A549 (cell line): Measurements from ENCODE around the gene EBLN2. TPM values are rescaled to one million over a fixed set of nuclear protein-coding genes. Genes with fewer than 3 reads are reported as not detected.
"Not testable (repeated sequence)": the region's sequence is repeated elsewhere in the genome, so short reads cannot be mapped to it uniquely, and the experiment has no call there.

Experiments
- ATAC-seq, 2 experiments: fragments of 200-7000 bp in 1 of 2; fragments of >200 bp in 1 of 2; cut with Nextera tagmentation in 1 of 2; cut with Tn5 transposase in 1 of 2; 3 replicates each; pipeline versions ENCODE4 v1.8.0 to v1.9.1; 2018 to 2020; ENCODE audit warnings: mild to moderate bottlenecking in 1 of 2, moderate library complexity in 1 of 2
- CTCF ChIA-PET: fragments of 300-600 bp; sonication (Branson Sonifier 250); formaldehyde crosslinking; extraction: SDS; loops from one replicate; lab custom pipeline; 2021; ENCODE audit warnings: antibody characterized with exemption, inconsistent platforms; lab: Yijun Ruan, JAX
- POLR2A ChIA-PET: fragments of 350-600 bp; formaldehyde crosslinking; extraction: SDS; loops from one replicate; lab custom pipeline; 2021; ENCODE audit warnings: antibody characterized with exemption, inconsistent platforms; lab: Yijun Ruan, JAX
- DNase-seq, 2 experiments: peaks; one replicate each; pipeline versions ENCODE4 v3.0.0 to v3.0.0-alpha.2; 2011 to 2016; ENCODE audit warnings: low read depth in 1 of 2, low spot score in 1 of 2
- FAIRE-seq: peaks from 2 replicates; lab custom pipeline; 2011; peaks lifted over from hg19 to GRCh38; lab: Jason Lieb, UNC
- H3K27ac ChIP-seq, 2 experiments: fragments of >200 bp; sonication (Bioruptor Twin); formaldehyde crosslinking; 3 replicates each; pipeline ENCODE4 v1.5.1; 2016 to 2017
- H3K4me1 ChIP-seq: fragments of >200 bp; sonication (Bioruptor Twin); formaldehyde crosslinking; 3 replicates; pipeline ENCODE4 v1.6.1; 2016
- H3K4me2 ChIP-seq: fragments of >200 bp; sonication (Bioruptor Twin); formaldehyde crosslinking; 3 replicates; pipeline ENCODE4 v1.6.1; 2016
- H3K4me3 ChIP-seq: fragments of >200 bp; sonication (Bioruptor Twin); formaldehyde crosslinking; 3 replicates; pipeline ENCODE4 v1.5.1; 2016
- H3K9me3 ChIP-seq: fragments of >200 bp; sonication (Bioruptor Twin); formaldehyde crosslinking; 3 replicates; pipeline ENCODE4 v1.6.1; 2016
- ATOH8 ChIP-seq: fragments of 250-450 bp; sonication (Bioruptor Pico); IDR thresholded peaks from 2 replicates; pipeline ENCODE4 v1.5.0; 2020; ENCODE audit warnings: low read depth, mild to moderate bottlenecking, moderate library complexity
- BHLHE40 ChIP-seq: IDR thresholded peaks from 2 replicates; pipeline ENCODE4 v1.6.1; 2012; ENCODE audit warnings: low read depth, low read length, inconsistent platforms
- CBX2 ChIP-seq: fragments of 200-600 bp; sonication (generic); IDR thresholded peaks from 2 replicates; pipeline ENCODE4 v1.6.1; 2016; ENCODE audit warnings: low read depth, mild to moderate bottlenecking, borderline replicate concordance
- CEBPB ChIP-seq, 2 experiments: fragments of >200 bp in 1 of 2; sonication (Bioruptor Twin) in 1 of 2; formaldehyde crosslinking in 1 of 2; IDR thresholded peaks; 2 replicates each; pipeline ENCODE4 v1.6.1; 2012 to 2016
- CHD4 ChIP-seq: fragments of 200-600 bp; sonication (generic); IDR thresholded peaks from 2 replicates; pipeline ENCODE4 v1.6.1; 2016; ENCODE audit warnings: antibody characterized with exemption, mild to moderate bottlenecking, borderline replicate concordance
- E2F6 ChIP-seq: IDR thresholded peaks from 2 replicates; pipeline ENCODE4 v1.6.1; 2012; ENCODE audit warnings: low read depth, borderline replicate concordance
- ELK1 ChIP-seq: fragments of 150-350 bp; IDR thresholded peaks from 2 replicates; pipeline ENCODE4 v1.6.1; 2014; ENCODE audit warnings: low read depth, mild to moderate bottlenecking, low read length
- HMGXB4 ChIP-seq: fragments of 250-450 bp; sonication (Bioruptor Pico); IDR thresholded peaks from 2 replicates; pipeline ENCODE4 v1.5.0; 2021; ENCODE audit warnings: mild to moderate bottlenecking, moderate library complexity, borderline replicate concordance
- HOXA7 ChIP-seq: fragments of 250-450 bp; sonication (Bioruptor Pico); IDR thresholded peaks from 2 replicates; pipeline ENCODE4 v1.5.0; 2020; ENCODE audit warnings: mild to moderate bottlenecking, moderate library complexity
- JUN ChIP-seq, 2 experiments: fragments of >200 bp; sonication (Bioruptor Twin); formaldehyde crosslinking; IDR thresholded peaks; 2 replicates in 1 of 2; 3 replicates in 1 of 2; pipeline ENCODE4 v1.6.1; 2016 to 2017
- JUNB ChIP-seq: fragments of >200 bp; sonication (Bioruptor Twin); formaldehyde crosslinking; IDR thresholded peaks from 2 replicates; pipeline ENCODE4 v1.6.1; 2016
- KDM1A ChIP-seq: fragments of 200-600 bp; sonication (generic); IDR thresholded peaks from 2 replicates; pipeline ENCODE4 v1.6.1; 2016; ENCODE audit warnings: low read depth, mild to moderate bottlenecking
- MAFK ChIP-seq: fragments of 450-650 bp; IDR thresholded peaks from 2 replicates; pipeline ENCODE4 v1.6.1; 2014; ENCODE audit not compliant: partially characterized antibody
- PHF8 ChIP-seq: fragments of 200-600 bp; sonication (generic); IDR thresholded peaks from 2 replicates; pipeline ENCODE4 v1.6.1; 2016; ENCODE audit warnings: low read depth, mild to moderate bottlenecking, antibody characterized with exemption, moderate library complexity, borderline replicate concordance
- POLR2A ChIP-seq: IDR thresholded peaks from 2 replicates; pipeline ENCODE4 v1.6.1; 2012; ENCODE audit warnings: mild to moderate bottlenecking, low read length
- POLR2AphosphoS2 ChIP-seq: conservative IDR thresholded peaks from 2 replicates; pipeline ENCODE4 v1.6.1; 2012; ENCODE audit warnings: low read length, improper control_type of control experiment, inconsistent platforms
- RARB ChIP-seq: fragments of 250-450 bp; sonication (Bioruptor Pico); IDR thresholded peaks from 2 replicates; pipeline ENCODE4 v1.8.0; 2021; ENCODE audit warnings: mild to moderate bottlenecking, moderate library complexity
- RCOR1 ChIP-seq: fragments of 150-350 bp; IDR thresholded peaks from 2 replicates; pipeline ENCODE4 v1.6.1; 2014; ENCODE audit warnings: antibody characterized with exemption, low read length, low read depth
- TP53 ChIP-seq: fragments of 250-450 bp; sonication (Bioruptor Pico); IDR thresholded peaks from 2 replicates; pipeline ENCODE4 v1.5.0; 2021; ENCODE audit warnings: mild to moderate bottlenecking, moderate library complexity
- ZNF302 ChIP-seq: fragments of 250-450 bp; sonication (Bioruptor Pico); IDR thresholded peaks from 2 replicates; pipeline ENCODE4 v1.9.0; 2021; ENCODE audit warnings: inconsistent platforms, mild to moderate bottlenecking, moderate library complexity
- WGBS: methylation state at CpG from one replicate; pipeline ENCODE4 v1.1.6; 2017; ENCODE audit errors: missing lambda C conversion rate; 5-methylcytosine and 5-hydroxymethylcytosine counted together
- polyA plus RNA-seq, 4 experiments: library from polyadenylated mRNA; depleted of rRNA in 3 of 4; stranded (reverse); fragments of >200 nt; fragmentation: RNase III in 1 of 4; extraction: RNeasy Plus Mini Kit Qiagen cat#74134 plus additional on column Dnase treatment in 1 of 4; gene quantifications; 2 replicates in 3 of 4; 3 replicates in 1 of 4; pipeline ENCODE4 v1.2.3, GENCODE V29; 2011 to 2017
- TF ChIP-seq, protein P1 (sequence below): IDR thresholded peaks from 2 replicates; pipeline ENCODE4 v1.6.1; 2012
- TF ChIP-seq, protein P2 (sequence below): fragments of >200 bp; sonication (Bioruptor Twin); formaldehyde crosslinking; IDR thresholded peaks from 3 replicates; pipeline ENCODE4 v1.5.1; 2016
- TF ChIP-seq, protein P3 (sequence below): fragments of >200 bp; sonication (Bioruptor Twin); formaldehyde crosslinking; IDR thresholded peaks from 3 replicates; pipeline ENCODE4 v1.6.1; 2016

Gene EBLN2
- polyA plus RNA-seq, 2 of the 4 experiments (the other 2 are of a cell fraction) = 1.4 to 4.1 TPM

GRCh38 chr3:73056845-73057150 is 4.7 kb upstream of the EBLN2 start:
- Histone ChIP-seq H3K9me3 (no peaks in the 10 kb centered on the region), H3K4me1 (peaks cover 30% of the 10 kb centered on the region; the same call in 2 of the 3 replicates), H3K4me2 (no peak overlapping the region), H3K4me3 (no peak overlapping the region), H3K27ac (no peak overlapping the region)
- ATAC-seq = no peak
- DNase-seq = no peak
- no peak for FAIRE-seq
- ChIA-PET POLR2A (interaction anchor here (2.9 kb wide), 1 partner anchor 60 kb away, joined by 14 read pairs; the partner anchor contains the start of gene PPP4R2), CTCF (interaction anchor here (0.5 to 4.0 kb wide), 41 partner anchors 10 to 1327 kb away, joined by 3 to 42 read pairs (median 5); partner anchors contain the start of genes GXYLT2 and SHQ1)
- no peak for TF ChIP-seq RARB
- no peak for TF ChIP-seq TP53 (CRISPR knock-in tag)
- no peak for TF ChIP-seq JUN (IDR thresholded peaks at IDR 0.05)
- TF ChIP-seq BHLHE40 = no peak
- TF ChIP-seq, protein P1, sequence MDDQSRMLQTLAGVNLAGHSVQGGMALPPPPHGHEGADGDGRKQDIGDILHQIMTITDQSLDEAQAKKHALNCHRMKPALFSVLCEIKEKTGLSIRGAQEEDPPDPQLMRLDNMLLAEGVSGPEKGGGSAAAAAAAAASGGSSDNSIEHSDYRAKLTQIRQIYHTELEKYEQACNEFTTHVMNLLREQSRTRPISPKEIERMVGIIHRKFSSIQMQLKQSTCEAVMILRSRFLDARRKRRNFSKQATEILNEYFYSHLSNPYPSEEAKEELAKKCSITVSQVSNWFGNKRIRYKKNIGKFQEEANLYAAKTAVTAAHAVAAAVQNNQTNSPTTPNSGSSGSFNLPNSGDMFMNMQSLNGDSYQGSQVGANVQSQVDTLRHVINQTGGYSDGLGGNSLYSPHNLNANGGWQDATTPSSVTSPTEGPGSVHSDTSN = no peak
- no peak for TF ChIP-seq ZNF302 (CRISPR knock-in tag)
- no peak for TF ChIP-seq POLR2A

DNA sequence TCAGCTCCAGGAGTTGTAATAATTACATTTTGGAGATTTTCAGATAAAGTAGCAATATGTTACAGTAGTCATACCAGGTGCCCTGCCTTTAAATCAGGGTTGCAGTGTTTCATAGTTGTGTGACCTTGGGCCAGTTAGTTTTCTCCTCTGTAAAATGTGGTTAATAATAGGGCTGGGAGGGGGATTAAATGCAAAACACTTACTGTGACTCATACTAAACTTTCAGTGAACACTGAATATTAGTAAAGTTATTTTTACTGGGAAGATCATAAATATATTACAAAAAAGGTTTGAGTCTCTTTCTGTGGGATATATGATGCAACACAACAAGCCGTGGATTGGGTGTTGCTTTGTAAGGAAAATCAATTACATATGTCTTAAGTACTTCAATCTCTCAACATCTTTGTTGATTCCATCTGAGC is 1.1 kb upstream of the EBLN2 start:
- DNase-seq (no peak), ATAC-seq (no peak), FAIRE-seq (no peak)
- ChIA-PET POLR2A (no interaction called here), CTCF (interaction anchor here (1.5 to 1.9 kb wide), 2 partner anchors 122 to 209 kb away, joined by 4 to 6 read pairs; no protein-coding TSS in a partner anchor)
- 91% methylated on average over 1 of the region's 1 CpG for WGBS
- Histone ChIP-seq H3K4me3 (no peak overlapping the region), H3K9me3 (no peaks in the 10 kb centered on the region), H3K27ac (no peak overlapping the region), H3K4me1 (peaks cover 19% of the 10 kb centered on the region; the same call in 2 of the 3 replicates)
- TF ChIP-seq CBX2 (no peak), POLR2AphosphoS2 (no peak), MAFK (no peak), ELK1 (no peak), PHF8 (no peak)
- TF ChIP-seq, all 56 proteins: peak for 0
- no peak overlapping the region for H3K4me2 ChIP-seq

DNA sequence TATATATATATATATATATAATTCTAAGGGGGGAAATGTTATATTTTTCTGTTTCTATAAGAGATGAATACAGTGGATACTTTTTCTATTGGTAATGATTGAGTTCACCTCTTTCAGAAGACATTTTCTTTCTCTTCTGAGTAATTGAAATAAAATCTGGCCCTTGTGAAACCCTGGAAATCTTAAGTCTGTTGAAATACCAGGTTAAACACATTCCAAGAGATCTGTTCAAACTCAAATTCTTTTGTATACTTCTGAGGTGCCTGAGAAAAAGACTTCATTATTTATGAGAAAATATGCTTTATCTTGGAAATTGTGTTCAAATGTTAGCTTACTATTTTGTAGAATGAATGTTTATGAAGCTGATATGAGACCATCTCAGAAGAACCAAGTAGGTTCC is 4.8 kb downstream of the EBLN2 start:
- H3K4me1 ChIP-seq, H3K9me3 ChIP-seq, ATAC-seq, H3K27ac ChIP-seq, H3K4me3 ChIP-seq, POLR2A ChIA-PET, H3K4me2 ChIP-seq, DNase-seq: not testable (repeated sequence)
- CTCF ChIA-PET = interaction anchor here (0.7 to 1.3 kb wide), 3 partner anchors 19 to 726 kb away, joined by 3 to 6 read pairs (median 4); no protein-coding TSS in a partner anchor
- FAIRE-seq = peak; percentile 73

DNA sequence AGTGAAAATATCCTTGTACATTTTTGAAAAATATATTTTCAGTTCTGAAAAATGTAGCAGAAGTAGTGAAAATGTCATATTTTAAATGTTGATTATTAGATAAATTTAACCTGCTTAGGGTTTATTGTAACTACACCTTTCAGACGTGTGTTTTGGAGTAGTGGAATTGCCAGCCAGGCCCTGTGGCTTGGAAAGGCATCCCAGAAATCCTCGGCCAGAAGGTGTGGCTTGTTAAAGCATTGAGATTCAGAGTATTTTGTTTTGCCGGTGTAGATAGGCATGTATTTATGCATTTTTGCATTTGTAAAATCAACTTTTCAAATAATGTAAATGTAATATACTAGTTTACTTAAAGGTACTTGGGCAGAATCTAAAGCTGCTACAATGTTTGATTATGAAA is 7.0 kb downstream of the EBLN2 start:
- Histone ChIP-seq H3K4me3 (no peak overlapping the region), H3K4me1 (no peaks in the 10 kb centered on the region), H3K4me2 (no peak overlapping the region), H3K27ac (no peak overlapping the region)
- no peak for FAIRE-seq
- 60% methylated on average over 3 of the region's 3 CpGs for WGBS
- ATAC-seq = no peak
- CTCF ChIA-PET = no interaction called here
- DNase-seq = no peak
- TF ChIP-seq ATOH8 (no peak), CHD4 (no peak), E2F6 (no peak), JUNB (no peak), KDM1A (no peak), BHLHE40 (no peak), CEBPB (IDR thresholded peaks at IDR 0.05) (no peak), HMGXB4 (no peak), HOXA7 (CRISPR knock-in tag) (no peak), RCOR1 (no peak)
- TF ChIP-seq, protein P2, sequence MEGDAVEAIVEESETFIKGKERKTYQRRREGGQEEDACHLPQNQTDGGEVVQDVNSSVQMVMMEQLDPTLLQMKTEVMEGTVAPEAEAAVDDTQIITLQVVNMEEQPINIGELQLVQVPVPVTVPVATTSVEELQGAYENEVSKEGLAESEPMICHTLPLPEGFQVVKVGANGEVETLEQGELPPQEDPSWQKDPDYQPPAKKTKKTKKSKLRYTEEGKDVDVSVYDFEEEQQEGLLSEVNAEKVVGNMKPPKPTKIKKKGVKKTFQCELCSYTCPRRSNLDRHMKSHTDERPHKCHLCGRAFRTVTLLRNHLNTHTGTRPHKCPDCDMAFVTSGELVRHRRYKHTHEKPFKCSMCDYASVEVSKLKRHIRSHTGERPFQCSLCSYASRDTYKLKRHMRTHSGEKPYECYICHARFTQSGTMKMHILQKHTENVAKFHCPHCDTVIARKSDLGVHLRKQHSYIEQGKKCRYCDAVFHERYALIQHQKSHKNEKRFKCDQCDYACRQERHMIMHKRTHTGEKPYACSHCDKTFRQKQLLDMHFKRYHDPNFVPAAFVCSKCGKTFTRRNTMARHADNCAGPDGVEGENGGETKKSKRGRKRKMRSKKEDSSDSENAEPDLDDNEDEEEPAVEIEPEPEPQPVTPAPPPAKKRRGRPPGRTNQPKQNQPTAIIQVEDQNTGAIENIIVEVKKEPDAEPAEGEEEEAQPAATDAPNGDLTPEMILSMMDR = no peak
- TF ChIP-seq, protein P3, sequence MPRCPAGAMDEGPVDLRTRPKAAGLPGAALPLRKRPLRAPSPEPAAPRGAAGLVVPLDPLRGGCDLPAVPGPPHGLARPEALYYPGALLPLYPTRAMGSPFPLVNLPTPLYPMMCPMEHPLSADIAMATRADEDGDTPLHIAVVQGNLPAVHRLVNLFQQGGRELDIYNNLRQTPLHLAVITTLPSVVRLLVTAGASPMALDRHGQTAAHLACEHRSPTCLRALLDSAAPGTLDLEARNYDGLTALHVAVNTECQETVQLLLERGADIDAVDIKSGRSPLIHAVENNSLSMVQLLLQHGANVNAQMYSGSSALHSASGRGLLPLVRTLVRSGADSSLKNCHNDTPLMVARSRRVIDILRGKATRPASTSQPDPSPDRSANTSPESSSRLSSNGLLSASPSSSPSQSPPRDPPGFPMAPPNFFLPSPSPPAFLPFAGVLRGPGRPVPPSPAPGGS = no peak
- TF ChIP-seq, all 56 proteins: peak for 0
- H3K9me3 ChIP-seq = no peaks in the 10 kb centered on the region
- POLR2A ChIA-PET = no interaction called here
